ENCODE data around the gene ABL2. TPM values are rescaled to one million over a fixed set of nuclear protein-coding genes. Genes with fewer than 3 reads are reported as not detected.

The ABL2 gene
- total and polyA plus RNA-seq, 2 donors (not counting 1 experiment from before 2014, with no cell fraction given), result 2.6 to 20.0 TPM

GRCh38 chr1:179156708-179157107 is 72.8 kb downstream of the ABL2 start:
- intact Hi-C loops (cut with micrococcal nuclease), result no loop called here
- H3K4me3 Mint-ChIP-seq, result no peak overlapping the region

GRCh38 chr1:179156026-179156425 is 73.5 kb downstream of the ABL2 start:
- Histone ChIP-seq H3K36me3 (replicated peaks in 1 of 2; ENCODE audit: control extremely low read depth in 1 of 2, control insufficient read depth in 1 of 2, extremely low read depth in 1 of 2, insufficient read depth in 2 of 2, low read length in 1 of 2) (peaks cover 0 to 2% of the 10 kb centered on the region in 2 experiments), H4K20me1 (ENCODE audit: control insufficient read depth, insufficient read depth, low read length, poor library complexity, severe bottlenecking) (no peaks in the 10 kb centered on the region), H3K4me2 (replicated peaks; ENCODE audit: low read depth, low read length, poor library complexity, severe bottlenecking) (no peak overlapping the region), H3K4me1 (ENCODE audit: control insufficient read depth in 2 of 2, insufficient read depth in 2 of 2, low read length in 2 of 2) (peaks cover 12 to 13% of the 10 kb centered on the region in 2 donors), H3K4me3 (ENCODE audit: control extremely low read depth in 1 of 5, extremely low read depth in 1 of 5, insufficient read depth in 1 of 5, low read depth in 2 of 5, low read length in 4 of 5) (no peak overlapping the region), H3K79me2 (ENCODE audit: control insufficient read depth, insufficient read depth, low read length) (peaks cover 35% of the 10 kb centered on the region), H3K27me3 (replicated peaks in 1 of 4; ENCODE audit: control extremely low read depth in 1 of 4, control insufficient read depth in 3 of 4, insufficient read depth in 4 of 4, low read length in 3 of 4) (no peaks in the 10 kb centered on the region), H2AFZ (ENCODE audit: insufficient read depth, low read depth, low read length, poor library complexity, severe bottlenecking) (no peak overlapping the region), H3K27ac (ENCODE audit: low read length in 2 of 2) (no peak overlapping the region), H3K9ac (ENCODE audit: low read length) (no peak overlapping the region), H3K9me3 (ENCODE audit: control extremely low read depth in 1 of 3, control insufficient read depth in 2 of 3, insufficient read depth in 1 of 3, low read length in 2 of 3) (no peaks in the 10 kb centered on the region)
- Mint-ChIP-seq H3K27me3 (no peaks in the 10 kb centered on the region), H3K9me3 (ENCODE audit: insufficient read depth) (no peaks in the 10 kb centered on the region), H3K4me3 (no peak overlapping the region), H3K4me1 (peaks cover 21% of the 10 kb centered on the region), H3K27ac (no peak overlapping the region)
- ChIA-PET CTCF (interaction anchor here (0.6 to 1.3 kb wide), 3 partner anchors 16 to 36 kb away, joined by 3 to 10 read pairs (median 3); no protein-coding TSS in a partner anchor), POLR2A (no interaction called here)
- ATAC-seq (ENCODE audit: low read depth), result no peak
- TF ChIP-seq CTCF (IDR thresholded peaks at IDR 0.05) (no peak), EZH2 (IDR thresholded peaks at IDR 0.05; ENCODE audit: borderline replicate concordance, insufficient read depth, low read depth, low read length, poor library complexity, severe bottlenecking) (no peak)
- intact Hi-C loops (cut with micrococcal nuclease), result no loop called here
- no peak for DNase-seq
- WGBS (ENCODE audit: insufficient coverage), result no CpG with 5 or more reads among the region's 1 CpG

More at GRCh38 chr1:179156708-179157107, 72.8 kb downstream of the ABL2 start:
- Histone ChIP-seq H3K9ac (ENCODE audit: low read length) (no peak overlapping the region), H3K36me3 (replicated peaks in 1 of 2; ENCODE audit: control extremely low read depth in 1 of 2, control insufficient read depth in 1 of 2, extremely low read depth in 1 of 2, insufficient read depth in 2 of 2, low read length in 1 of 2) (peaks cover 0 to 2% of the 10 kb centered on the region in 2 experiments), H3K4me1 (ENCODE audit: control insufficient read depth in 2 of 2, insufficient read depth in 2 of 2, low read length in 2 of 2) (peaks cover 12 to 13% of the 10 kb centered on the region in 2 donors), H3K27ac (ENCODE audit: low read length in 2 of 2) (no peak overlapping the region), H4K20me1 (ENCODE audit: control insufficient read depth, insufficient read depth, low read length, poor library complexity, severe bottlenecking) (no peaks in the 10 kb centered on the region), H3K9me3 (ENCODE audit: control extremely low read depth in 1 of 3, control insufficient read depth in 2 of 3, insufficient read depth in 1 of 3, low read length in 2 of 3) (no peaks in the 10 kb centered on the region), H3K4me3 (ENCODE audit: control extremely low read depth in 1 of 5, extremely low read depth in 1 of 5, insufficient read depth in 1 of 5, low read depth in 2 of 5, low read length in 4 of 5) (no peak overlapping the region), H3K4me2 (replicated peaks; ENCODE audit: low read depth, low read length, poor library complexity, severe bottlenecking) (no peak overlapping the region), H3K79me2 (ENCODE audit: control insufficient read depth, insufficient read depth, low read length) (peaks cover 42% of the 10 kb centered on the region), H3K27me3 (replicated peaks in 1 of 4; ENCODE audit: control extremely low read depth in 1 of 4, control insufficient read depth in 3 of 4, insufficient read depth in 4 of 4, low read length in 3 of 4) (no peaks in the 10 kb centered on the region), H2AFZ (ENCODE audit: insufficient read depth, low read depth, low read length, poor library complexity, severe bottlenecking) (no peak overlapping the region)
- no peak for ATAC-seq (ENCODE audit: low read depth)
- peaks cover 20% of the 10 kb centered on the region for H3K4me1 Mint-ChIP-seq
- H3K27me3 Mint-ChIP-seq, result no peaks in the 10 kb centered on the region
- H3K27ac Mint-ChIP-seq, result no peak overlapping the region
- no peaks in the 10 kb centered on the region for H3K9me3 Mint-ChIP-seq (ENCODE audit: insufficient read depth)
- no CpG with 5 or more reads among the region's 6 CpGs for WGBS (ENCODE audit: insufficient coverage)
- no peak for TF ChIP-seq CTCF (IDR thresholded peaks at IDR 0.05)
- no peak for TF ChIP-seq EZH2 (IDR thresholded peaks at IDR 0.05; ENCODE audit: borderline replicate concordance, insufficient read depth, low read depth, low read length, poor library complexity, severe bottlenecking)
- DNase-seq, result no peak
- ChIA-PET CTCF (interaction anchor here (1.2 to 1.3 kb wide), 2 partner anchors 17 to 36 kb away, joined by 3 to 10 read pairs; no protein-coding TSS in a partner anchor), POLR2A (no interaction called here)

Data from B cell (primary cell).